ENCODE measurements around the gene POLDIP2. TPM values are rescaled to one million over a fixed set of nuclear protein-coding genes. Genes with fewer than 3 reads are reported as not detected.

Gene POLDIP2
- total RNA-seq, 1 donor from 2014 or later: 79.1 TPM

- peaks cover 30% of the 10 kb centered on the region for H3K4me1 Mint-ChIP-seq (ENCODE audit: low read depth, unreplicated experiment)
- Histone ChIP-seq H3K4me3 (ENCODE audit: insufficient read depth, low read depth, low read length) (peak overlapping the region; percentile 95), H3K27ac (ENCODE audit: low read depth, low read length) (peak overlapping the region; percentile 99), H3K79me2 (ENCODE audit: insufficient read depth, low read length) (peaks cover 79% of the 10 kb centered on the region), H3K4me1 (ENCODE audit: insufficient read depth, low read length) (peaks cover 39% of the 10 kb centered on the region), H3K9ac (ENCODE audit: low read length) (peak overlapping the region; percentile 99), H3K27me3 (ENCODE audit: insufficient read depth, low read length) (no peaks in the 10 kb centered on the region), H3K4me2 (ENCODE audit: low read length) (peak overlapping the region; percentile 95), H3K36me3 (ENCODE audit: insufficient read depth, low read length) (peaks cover 2% of the 10 kb centered on the region), H4K20me1 (ENCODE audit: insufficient read depth, low read length) (peaks cover 73% of the 10 kb centered on the region), H3K9me3 (ENCODE audit: insufficient read depth, low read depth, low read length) (no peaks in the 10 kb centered on the region), H2AFZ (ENCODE audit: low read depth, low read length) (no peak overlapping the region)
- peak overlapping the region; percentile 87 for H3K27ac Mint-ChIP-seq (ENCODE audit: unreplicated experiment)
- peak overlapping the region; percentile 99 for H3K4me3 Mint-ChIP-seq (ENCODE audit: unreplicated experiment)
- TF ChIP-seq CTCF (IDR thresholded peaks at IDR 0.05; ENCODE audit: insufficient read depth, low read depth, low read length): no peak
- no peak for TF ChIP-seq EZH2 (IDR thresholded peaks at IDR 0.05; ENCODE audit: insufficient read depth, low read length)
- DNase-seq (ENCODE audit: low read depth) (no peak), FAIRE-seq (no peak)
- peaks cover 9% of the 10 kb centered on the region for H3K36me3 Mint-ChIP-seq (ENCODE audit: low read depth, unreplicated experiment)
- H3K9me3 Mint-ChIP-seq (ENCODE audit: unreplicated experiment): no peaks in the 10 kb centered on the region
- H3K27me3 Mint-ChIP-seq (ENCODE audit: low read depth, unreplicated experiment): no peaks in the 10 kb centered on the region
These were observed 23.2 kb downstream of the POLDIP2 start for GRCh38 chr17:28334171-28334570.

- no peaks in the 10 kb centered on the region for H3K9me3 Mint-ChIP-seq (ENCODE audit: unreplicated experiment)
- Histone ChIP-seq H3K79me2 (ENCODE audit: insufficient read depth, low read length) (peaks cover 72% of the 10 kb centered on the region), H3K27me3 (ENCODE audit: insufficient read depth, low read length) (no peaks in the 10 kb centered on the region), H3K9ac (ENCODE audit: low read length) (no peak overlapping the region), H3K9me3 (ENCODE audit: insufficient read depth, low read depth, low read length) (no peaks in the 10 kb centered on the region), H3K4me2 (ENCODE audit: low read length) (peak overlapping the region; percentile 95), H3K27ac (ENCODE audit: low read depth, low read length) (no peak overlapping the region), H3K4me1 (ENCODE audit: insufficient read depth, low read length) (peaks cover 34% of the 10 kb centered on the region), H4K20me1 (ENCODE audit: insufficient read depth, low read length) (peaks cover 70% of the 10 kb centered on the region), H3K36me3 (ENCODE audit: insufficient read depth, low read length) (peaks cover 11% of the 10 kb centered on the region), H2AFZ (ENCODE audit: low read depth, low read length) (no peak overlapping the region), H3K4me3 (ENCODE audit: insufficient read depth, low read depth, low read length) (no peak overlapping the region)
- FAIRE-seq: no peak
- H3K4me3 Mint-ChIP-seq (ENCODE audit: unreplicated experiment): peak overlapping the region; percentile 99
- no peak for DNase-seq (ENCODE audit: low read depth)
- peaks cover 11% of the 10 kb centered on the region for H3K36me3 Mint-ChIP-seq (ENCODE audit: low read depth, unreplicated experiment)
- H3K27me3 Mint-ChIP-seq (ENCODE audit: low read depth, unreplicated experiment): no peaks in the 10 kb centered on the region
- TF ChIP-seq EZH2 (IDR thresholded peaks at IDR 0.05; ENCODE audit: insufficient read depth, low read length): no peak
- no peak for TF ChIP-seq CTCF (IDR thresholded peaks at IDR 0.05; ENCODE audit: insufficient read depth, low read depth, low read length)
- H3K4me1 Mint-ChIP-seq (ENCODE audit: low read depth, unreplicated experiment): peaks cover 31% of the 10 kb centered on the region
- H3K27ac Mint-ChIP-seq (ENCODE audit: unreplicated experiment): no peak overlapping the region
These were observed 24.1 kb downstream of the POLDIP2 start for GRCh38 chr17:28333083-28333746.

DNA sequence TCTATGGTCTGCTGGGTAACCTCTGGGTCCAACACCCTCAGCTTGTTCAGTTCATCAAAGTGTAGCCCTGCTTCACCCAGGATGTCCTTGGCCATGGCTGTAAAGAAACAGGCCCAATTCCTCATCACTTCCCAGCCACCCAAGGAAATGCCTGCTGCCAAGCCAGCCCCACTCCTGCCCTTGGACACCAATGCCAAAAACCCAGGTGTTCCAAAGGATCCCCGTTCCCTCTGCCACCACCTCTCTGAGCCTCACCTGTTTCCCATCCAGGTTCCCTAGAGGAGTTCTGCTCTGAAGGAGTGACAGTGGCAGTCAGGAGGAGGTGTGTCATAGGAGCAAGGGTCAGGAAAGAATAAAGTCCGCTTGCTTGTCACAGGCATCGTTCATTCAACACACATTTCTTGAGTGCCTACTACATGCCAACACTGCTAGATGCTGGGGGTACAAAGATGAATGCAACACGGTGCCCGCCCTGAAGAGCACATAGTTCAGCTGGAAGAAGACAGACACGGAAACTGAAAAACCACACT, 25.4 kb downstream of the POLDIP2 start:
- H3K9ac ChIP-seq (ENCODE audit: low read length): no peak overlapping the region
- no peaks in the 10 kb centered on the region for H3K27me3 ChIP-seq (ENCODE audit: insufficient read depth, low read length)
- H3K4me3 Mint-ChIP-seq (ENCODE audit: unreplicated experiment): no peak overlapping the region
- FAIRE-seq: no peak
- no peak overlapping the region for H2AFZ ChIP-seq (ENCODE audit: low read depth, low read length)
- H4K20me1 ChIP-seq (ENCODE audit: insufficient read depth, low read length): peaks cover 69% of the 10 kb centered on the region
- H3K4me1 Mint-ChIP-seq (ENCODE audit: low read depth, unreplicated experiment): peaks cover 24% of the 10 kb centered on the region
- no peaks in the 10 kb centered on the region for H3K9me3 Mint-ChIP-seq (ENCODE audit: unreplicated experiment)
- H3K27ac Mint-ChIP-seq (ENCODE audit: unreplicated experiment): no peak overlapping the region
- DNase-seq (ENCODE audit: low read depth): no peak
- H3K4me3 ChIP-seq (ENCODE audit: insufficient read depth, low read depth, low read length): no peak overlapping the region
- H3K79me2 ChIP-seq (ENCODE audit: insufficient read depth, low read length): peaks cover 59% of the 10 kb centered on the region
- TF ChIP-seq CTCF (IDR thresholded peaks at IDR 0.05; ENCODE audit: insufficient read depth, low read depth, low read length): no peak
- no peak for TF ChIP-seq EZH2 (IDR thresholded peaks at IDR 0.05; ENCODE audit: insufficient read depth, low read length)
- H3K27ac ChIP-seq (ENCODE audit: low read depth, low read length): no peak overlapping the region
- H3K36me3 ChIP-seq (ENCODE audit: insufficient read depth, low read length): peaks cover 14% of the 10 kb centered on the region
- H3K4me2 ChIP-seq (ENCODE audit: low read length): no peak overlapping the region
- no peaks in the 10 kb centered on the region for H3K27me3 Mint-ChIP-seq (ENCODE audit: low read depth, unreplicated experiment)
- H3K9me3 ChIP-seq (ENCODE audit: insufficient read depth, low read depth, low read length): no peaks in the 10 kb centered on the region
- peaks cover 14% of the 10 kb centered on the region for H3K36me3 Mint-ChIP-seq (ENCODE audit: low read depth, unreplicated experiment)
- peaks cover 21% of the 10 kb centered on the region for H3K4me1 ChIP-seq (ENCODE audit: insufficient read depth, low read length)
